CD14-positive monocyte (primary cell): ENCODE measurements around the gene VPS16. TPM values are rescaled to one million over a fixed set of nuclear protein-coding genes. Genes with fewer than 3 reads are reported as not detected.
A peak's percentile ranks its signal among the peaks of the same experiment; 100 is the strongest.

Experiments
- DNase-seq, 3 donors: peaks; one replicate each; pipeline ENCODE4 v3.0.0-alpha.2; 2011 to 2022
- H2AFZ ChIP-seq: 2 replicates; pipeline ENCODE4 v1.6.0; 2012; ENCODE audit warnings: mild to moderate bottlenecking, low read depth, low read length, inconsistent platforms; ENCODE audit not compliant: insufficient read depth, poor library complexity, severe bottlenecking
- H3K27ac ChIP-seq, 2 donors: 1 replicate in 1 of 2; 2 replicates in 1 of 2; pipeline ENCODE4 v1.5.1; 2012 to 2013; ENCODE audit warnings: low read length in 2 of 2, control low read depth in 1 of 2, inconsistent platforms in 1 of 2, low read depth in 1 of 2, mild to moderate bottlenecking in 1 of 2
- H3K27me3 ChIP-seq, 2 donors: one replicate each; pipeline versions ENCODE4 v1.6.0 to v1.6.1; 2011 to 2013; ENCODE audit warnings: low read length in 2 of 2; ENCODE audit not compliant: control insufficient read depth in 2 of 2, insufficient read depth in 2 of 2
- H3K36me3 ChIP-seq, 2 donors: replicated peaks in 1 of 2; 1 replicate in 1 of 2; 2 replicates in 1 of 2; pipeline versions ENCODE4 v1.5.1 to v1.6.1; 2012 to 2013; ENCODE audit warnings: low read length in 2 of 2, control low read depth in 1 of 2, inconsistent platforms in 1 of 2, mild to moderate bottlenecking in 1 of 2; ENCODE audit not compliant: insufficient read depth in 2 of 2, control insufficient read depth in 1 of 2
- H3K4me1 ChIP-seq, 2 donors: 1 replicate in 1 of 2; 2 replicates in 1 of 2; pipeline versions ENCODE4 v1.5.1 to v1.6.1; 2012 to 2013; ENCODE audit warnings: low read length in 2 of 2, control low read depth in 1 of 2, inconsistent platforms in 1 of 2, mild to moderate bottlenecking in 1 of 2, moderate library complexity in 1 of 2; ENCODE audit not compliant: insufficient read depth in 2 of 2, control insufficient read depth in 1 of 2
- H3K4me2 ChIP-seq: replicated peaks from 2 replicates; pipeline ENCODE3; 2012; ENCODE audit warnings: low read length, moderate library complexity, mild to moderate bottlenecking; ENCODE audit not compliant: poor library complexity, severe bottlenecking; ENCODE audit errors: extremely low read depth
- H3K4me3 ChIP-seq, 3 experiments: fragments of 200-600 bp in 1 of 3; sonication (generic) in 1 of 3; replicated peaks in 1 of 3; 1 replicate in 2 of 3; 2 replicates in 1 of 3; pipeline ENCODE4 v1.5.1; 2011 to 2013; ENCODE audit warnings: low read length in 3 of 3, mild to moderate bottlenecking in 3 of 3, control low read depth in 2 of 3, low read depth in 2 of 3, inconsistent platforms in 1 of 3, moderate library complexity in 1 of 3
- H3K79me2 ChIP-seq: 2 replicates; pipeline ENCODE4 v1.6.0; 2012; ENCODE audit warnings: mild to moderate bottlenecking, control low read depth, inconsistent platforms, low read length, moderate library complexity; ENCODE audit not compliant: insufficient read depth
- H3K9ac ChIP-seq: 2 replicates; pipeline ENCODE4 v1.6.0; 2017; ENCODE audit warnings: low read length, mild to moderate bottlenecking; ENCODE audit not compliant: insufficient read depth, poor library complexity, severe bottlenecking
- H3K9me3 ChIP-seq, 2 donors: replicated peaks in 1 of 2; 1 replicate in 1 of 2; 2 replicates in 1 of 2; pipeline versions ENCODE4 v1.5.1 to v1.6.1; 2012 to 2013; ENCODE audit warnings: low read length in 2 of 2, control low read depth in 1 of 2; ENCODE audit not compliant: control insufficient read depth in 1 of 2, insufficient read depth in 1 of 2
- H4K20me1 ChIP-seq: 2 replicates; pipeline ENCODE4 v1.6.0; 2012; ENCODE audit warnings: mild to moderate bottlenecking, low read length, control low read depth, moderate library complexity; ENCODE audit not compliant: insufficient read depth
- H3K27ac Mint-ChIP-seq, 7 donors: one replicate each; pipeline ENCODE4 v1.8.0; 2020; ENCODE audit warnings: mild to moderate bottlenecking in 7 of 7, mixed read lengths in 7 of 7, moderate library complexity in 6 of 7, inconsistent platforms in 2 of 7
- H3K27me3 Mint-ChIP-seq, 3 donors: one replicate each; pipeline ENCODE4 v1.8.0; 2021 to 2022; ENCODE audit warnings: low read depth in 3 of 3, mild to moderate bottlenecking in 3 of 3, mixed read lengths in 3 of 3, moderate library complexity in 3 of 3, inconsistent platforms in 1 of 3
- H3K36me3 Mint-ChIP-seq, 2 donors: one replicate each; pipeline ENCODE4 v1.8.0; 2020; ENCODE audit warnings: mixed read lengths in 2 of 2, inconsistent platforms in 1 of 2, mild to moderate bottlenecking in 1 of 2
- H3K4me1 Mint-ChIP-seq: one replicate; pipeline ENCODE4 v1.8.0; 2020; ENCODE audit warnings: mild to moderate bottlenecking, mixed read lengths
- H3K4me3 Mint-ChIP-seq, 2 donors: one replicate each; pipeline ENCODE4 v1.8.0; 2020; ENCODE audit warnings: mild to moderate bottlenecking in 2 of 2, mixed read lengths in 2 of 2, moderate library complexity in 1 of 2
- H3K9me3 Mint-ChIP-seq, 7 donors: one replicate each; pipeline ENCODE4 v1.8.0; 2020 to 2022; ENCODE audit warnings: mixed read lengths in 7 of 7, mild to moderate bottlenecking in 6 of 7, moderate library complexity in 6 of 7, inconsistent platforms in 2 of 7
- WGBS: methylation state at CpG from one replicate; pipeline ENCODE4 v1.1.5; 2013; ENCODE audit warnings: missing lambda C conversion rate; ENCODE audit not compliant: insufficient coverage; 5-methylcytosine and 5-hydroxymethylcytosine counted together
- intact Hi-C, 2 donors: fragments of 100-400 bp; cut with micrococcal nuclease; formaldehyde crosslinking; loops; one replicate each; pipeline versions ENCODE4 v1.15.0 to v1.15.1; 2023
- polyA plus RNA-seq, 3 donors: library from polyadenylated mRNA; depleted of rRNA in 1 of 3; unstranded in 2 of 3; stranded (reverse) in 1 of 3; fragments of 300-500 nt in 2 of 3; fragments of >200 nt in 1 of 3; fragmentation: Illumina TruSeq in 2 of 3; gene quantifications; 1 replicate in 2 of 3; 2 replicates in 1 of 3; pipeline ENCODE4 v1.2.3, GENCODE V29; 2012 to 2021
- TF ChIP-seq, protein P1 (sequence below): fragments of 200-600 bp; IDR thresholded peaks from one replicate; pipeline ENCODE4 v1.8.0; 2022; ENCODE audit warnings: antibody characterized with exemption, mild to moderate bottlenecking

VPS16 gene
- polyA plus RNA-seq, 3 donors: 33.3 to 87.0 (median 34.5) TPM

DNA sequence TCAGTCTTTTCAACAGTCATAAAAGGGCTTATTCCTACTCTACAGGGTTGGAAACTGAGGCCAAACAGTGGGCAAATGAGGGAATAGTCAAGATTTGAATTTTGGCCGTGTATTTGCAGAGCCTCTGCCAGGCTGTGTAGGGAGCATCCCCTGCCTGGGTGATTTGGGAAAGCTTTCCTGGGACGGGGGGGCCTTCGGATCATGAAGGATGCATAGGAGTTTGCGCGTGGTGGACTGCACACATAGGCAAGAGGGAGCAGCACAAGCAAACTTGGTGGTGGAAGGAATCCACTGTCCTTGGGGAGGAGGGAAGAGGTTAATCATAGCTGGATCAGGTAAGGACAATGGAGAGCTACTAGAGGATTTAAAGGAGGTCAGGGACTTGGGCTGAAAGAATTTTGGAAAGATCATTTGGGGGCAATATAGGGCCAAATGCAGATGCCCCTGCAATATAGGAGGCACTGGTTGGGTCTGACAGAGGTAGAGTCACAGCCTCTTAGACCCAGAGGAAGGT is 35.2 kb downstream of the VPS16 start:
- no peak overlapping the region for H3K4me2 ChIP-seq
- Mint-ChIP-seq H3K27ac (peak overlapping the region in 1 of 7 donors; percentile 69), H3K4me1 (peaks cover 56% of the 10 kb centered on the region), H3K27me3 (peaks cover 6 to 15% (median 9%) of the 10 kb centered on the region in 3 donors), H3K4me3 (no peak overlapping the region), H3K36me3 (peaks cover 11 to 14% of the 10 kb centered on the region in 2 donors), H3K9me3 (peaks cover 0 to 3% (median 0%) of the 10 kb centered on the region in 7 donors)
- H3K4me3 ChIP-seq: no peak overlapping the region
- WGBS: 100% methylated on average over 5 of the region's 5 CpGs
- peaks cover 62% of the 10 kb centered on the region for H4K20me1 ChIP-seq
- TF ChIP-seq, protein P1, sequence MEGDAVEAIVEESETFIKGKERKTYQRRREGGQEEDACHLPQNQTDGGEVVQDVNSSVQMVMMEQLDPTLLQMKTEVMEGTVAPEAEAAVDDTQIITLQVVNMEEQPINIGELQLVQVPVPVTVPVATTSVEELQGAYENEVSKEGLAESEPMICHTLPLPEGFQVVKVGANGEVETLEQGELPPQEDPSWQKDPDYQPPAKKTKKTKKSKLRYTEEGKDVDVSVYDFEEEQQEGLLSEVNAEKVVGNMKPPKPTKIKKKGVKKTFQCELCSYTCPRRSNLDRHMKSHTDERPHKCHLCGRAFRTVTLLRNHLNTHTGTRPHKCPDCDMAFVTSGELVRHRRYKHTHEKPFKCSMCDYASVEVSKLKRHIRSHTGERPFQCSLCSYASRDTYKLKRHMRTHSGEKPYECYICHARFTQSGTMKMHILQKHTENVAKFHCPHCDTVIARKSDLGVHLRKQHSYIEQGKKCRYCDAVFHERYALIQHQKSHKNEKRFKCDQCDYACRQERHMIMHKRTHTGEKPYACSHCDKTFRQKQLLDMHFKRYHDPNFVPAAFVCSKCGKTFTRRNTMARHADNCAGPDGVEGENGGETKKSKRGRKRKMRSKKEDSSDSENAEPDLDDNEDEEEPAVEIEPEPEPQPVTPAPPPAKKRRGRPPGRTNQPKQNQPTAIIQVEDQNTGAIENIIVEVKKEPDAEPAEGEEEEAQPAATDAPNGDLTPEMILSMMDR: no peak
- H3K9ac ChIP-seq: no peak overlapping the region
- peaks cover 0 to 6% of the 10 kb centered on the region in 2 donors for H3K36me3 ChIP-seq
- no peaks in the 10 kb centered on the region for H3K9me3 ChIP-seq
- H3K27me3 ChIP-seq: peaks cover 0 to 10% of the 10 kb centered on the region in 2 donors
- peaks cover 73% of the 10 kb centered on the region for H3K79me2 ChIP-seq
- peaks cover 35 to 47% of the 10 kb centered on the region in 2 donors for H3K4me1 ChIP-seq
- no peak overlapping the region for H3K27ac ChIP-seq
- DNase-seq: no peak
- intact Hi-C loops: loop anchor here (10.0 kb wide), 2 partner anchors 109 to 119 kb away; no protein-coding TSS in a partner anchor
- no peak overlapping the region for H2AFZ ChIP-seq

DNA sequence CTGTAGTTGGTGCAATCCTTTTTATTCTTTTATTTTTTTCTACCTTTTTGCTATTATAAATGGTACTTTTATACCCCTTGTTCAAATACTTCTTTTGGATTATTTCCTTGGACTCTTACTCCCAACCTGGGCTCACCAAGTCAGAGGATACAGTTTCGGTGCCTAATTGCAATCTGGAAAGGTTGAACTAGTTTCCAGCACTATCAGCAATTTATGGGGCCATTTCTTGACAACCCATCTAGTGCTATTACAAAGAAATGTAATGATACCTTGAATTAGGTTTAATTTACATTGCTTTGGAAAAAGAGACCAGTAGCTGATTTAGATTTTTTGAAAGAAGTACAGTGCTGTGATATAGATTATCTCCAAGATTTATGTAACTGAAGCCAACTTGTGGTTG is 38.0 kb downstream of the VPS16 start:
- peaks cover 35% of the 10 kb centered on the region for H3K4me1 Mint-ChIP-seq
- TF ChIP-seq, protein P1: no peak
- peaks cover 84% of the 10 kb centered on the region for H4K20me1 ChIP-seq
- DNase-seq: no peak
- intact Hi-C loops: loop anchor here (10.0 kb wide), 2 partner anchors 106 to 116 kb away; no protein-coding TSS in a partner anchor
- H3K9me3 Mint-ChIP-seq: no peaks in the 10 kb centered on the region
- H3K4me3 Mint-ChIP-seq: no peak overlapping the region
- H3K27me3 Mint-ChIP-seq: peaks cover 0 to 3% (median 0%) of the 10 kb centered on the region in 3 donors
- WGBS: no CpG with 5 or more reads among the region's 1 CpG
- H3K27me3 ChIP-seq: no peaks in the 10 kb centered on the region
- H2AFZ ChIP-seq: no peak overlapping the region
- H3K4me3 ChIP-seq: no peak overlapping the region
- H3K27ac Mint-ChIP-seq: no peak overlapping the region
- peaks cover 12 to 17% of the 10 kb centered on the region in 2 donors for H3K36me3 Mint-ChIP-seq
- H3K79me2 ChIP-seq: peaks cover 96% of the 10 kb centered on the region
- H3K4me1 ChIP-seq: peaks cover 15 to 24% of the 10 kb centered on the region in 2 donors
- H3K9me3 ChIP-seq: no peaks in the 10 kb centered on the region
- H3K27ac ChIP-seq: no peak overlapping the region
- no peak overlapping the region for H3K9ac ChIP-seq
- H3K36me3 ChIP-seq: peaks cover 0 to 8% of the 10 kb centered on the region in 2 donors
- no peak overlapping the region for H3K4me2 ChIP-seq
